ENCODE data around the gene C1QL1. TPM values are rescaled to one million over a fixed set of nuclear protein-coding genes. Genes with fewer than 3 reads are reported as not detected.
A peak's percentile ranks its signal among the peaks of the same experiment; 100 is the strongest.

The C1QL1 gene
- total and polyA plus RNA-seq, 2 of the 13 experiments (the other 11 are each of a cell fraction or from before 2014, with no cell fraction given), result 0.11 TPM

GRCh38 chr17:44947461-44948314, 20.4 kb downstream of the C1QL1 start, which contains the start of gene KIF18B (continued):
- TF ChIP-seq ZFP91 (CRISPR knock-in tag; IDR thresholded peaks at IDR 0.05; ENCODE audit: borderline replicate concordance) (peak; percentile 77), GZF1 (CRISPR knock-in tag; IDR thresholded peaks at IDR 0.05) (peak; percentile 38; the same call in 1 of the 2 replicates), ZNF850 (CRISPR knock-in tag; conservative IDR thresholded peaks at IDR 0.05) (no peak), REL (CRISPR knock-in tag; conservative IDR thresholded peaks at IDR 0.05) (peak; percentile 16; the same call in 1 of the 2 replicates), ZNF770 (CRISPR knock-in tag; IDR thresholded peaks at IDR 0.05) (no peak), NFE2L2 (IDR thresholded peaks at IDR 0.05; ENCODE audit: low read length) (no peak), ZFX (CRISPR knock-in tag; IDR thresholded peaks at IDR 0.05; ENCODE audit: low read depth) (peak; percentile 92), ZNF841 (CRISPR knock-in tag; IDR thresholded peaks at IDR 0.05; ENCODE audit: borderline replicate concordance) (no peak), ZNF264 (CRISPR knock-in tag; IDR thresholded peaks at IDR 0.05) (peak; percentile 62; the same call in 1 of the 2 replicates), ZNF331 (CRISPR knock-in tag; IDR thresholded peaks at IDR 0.05) (peak; percentile 12; the same call in 1 of the 2 replicates), ZNF101 (CRISPR knock-in tag; IDR thresholded peaks at IDR 0.05; ENCODE audit: borderline replicate concordance, low read depth) (no peak; the same call in 1 of the 2 replicates), RERE (CRISPR knock-in tag; IDR thresholded peaks at IDR 0.05; ENCODE audit: low read depth) (no peak), UBTF (CRISPR knock-in tag; IDR thresholded peaks at IDR 0.05) (peak; percentile 71), NR2F2 (IDR thresholded peaks at IDR 0.05; ENCODE audit: borderline replicate concordance, low read depth) (0 out of 2 replicates have a peak, but pooled peaks have one; percentile 32), CREBL2 (CRISPR knock-in tag; IDR thresholded peaks at IDR 0.05; ENCODE audit: borderline replicate concordance) (0 out of 2 replicates have a peak, but pooled peaks have one; percentile 60), YY1 (IDR thresholded peaks at IDR 0.05; ENCODE audit: insufficient read depth, insufficient replicate concordance, low read depth, low read length) (peak; percentile 49)

All from HepG2 (cell line).